Neural cell (in vitro differentiated cells): ENCODE measurements around the gene PTPRN2. TPM values are rescaled to one million over a fixed set of nuclear protein-coding genes. Genes with fewer than 3 reads are reported as not detected.

Source experiments
- H2AFZ ChIP-seq: fragments of 200-600, 300-800 bp; sonication (generic), shearing (Covaris generic); 2 replicates; pipeline ENCODE4 v1.6.0; 2014; ENCODE audit warnings: low read depth, mild to moderate bottlenecking, antibody characterized with exemption, low read length, moderate library complexity
- H3F3A ChIP-seq: fragments of 200-600 bp; shearing (Covaris generic); 2 replicates; pipeline ENCODE4 v1.6.1; 2016; ENCODE audit warnings: mild to moderate bottlenecking, moderate library complexity, mixed read lengths, antibody characterized with exemption, low read length; ENCODE audit not compliant: insufficient read depth, poor library complexity, severe bottlenecking
- H3K27ac ChIP-seq: fragments of 200-600, 300-800 bp; sonication (generic), shearing (Covaris generic); 2 replicates; pipeline ENCODE4 v1.5.1; 2014; ENCODE audit warnings: mild to moderate bottlenecking, low read length, moderate library complexity
- H3K27me3 ChIP-seq: fragments of 300-800, 200-600 bp; sonication (generic), shearing (Covaris generic); 2 replicates; pipeline ENCODE4 v1.6.0; 2014; ENCODE audit warnings: mild to moderate bottlenecking, low read depth, low read length, moderate library complexity; ENCODE audit not compliant: insufficient read depth
- H3K36me3 ChIP-seq: fragments of 300-800, 200-600 bp; sonication (generic), shearing (Covaris generic); 2 replicates; pipeline ENCODE4 v1.5.1; 2014; ENCODE audit warnings: mild to moderate bottlenecking, antibody characterized with exemption, low read length, moderate library complexity; ENCODE audit not compliant: insufficient read depth
- H3K4me2 ChIP-seq: fragments of 300-800, 200-600 bp; sonication (generic), shearing (Covaris generic); 2 replicates; pipeline ENCODE4 v1.6.0; 2014; ENCODE audit warnings: mild to moderate bottlenecking, low read length
- H3K4me3 ChIP-seq: fragments of 300-800, 200-600 bp; sonication (generic), shearing (Covaris generic); 2 replicates; pipeline ENCODE4 v1.5.1; 2014; ENCODE audit warnings: mild to moderate bottlenecking, low read length, moderate library complexity
- H3K79me2 ChIP-seq: fragments of 200-600 bp; shearing (Covaris generic); replicated peaks from 2 replicates; pipeline ENCODE4 v1.6.0; 2014; ENCODE audit warnings: mild to moderate bottlenecking, low read length, moderate library complexity; ENCODE audit not compliant: insufficient read depth
- H3K9ac ChIP-seq: fragments of 300-800, 200-600 bp; sonication (generic), shearing (Covaris generic); 2 replicates; pipeline ENCODE4 v1.6.1; 2016; ENCODE audit warnings: mild to moderate bottlenecking, low read length, mixed read lengths
- H3K9me2 ChIP-seq: fragments of 200-600 bp; shearing (Covaris generic); 2 replicates; pipeline ENCODE4 v1.6.1; 2016; ENCODE audit warnings: mild to moderate bottlenecking, low read length, mixed read lengths; ENCODE audit not compliant: insufficient read depth
- H3K9me3 ChIP-seq: fragments of 200-600, 300-800 bp; sonication (generic), shearing (Covaris generic); 2 replicates; pipeline ENCODE4 v1.6.1; 2016; ENCODE audit warnings: mild to moderate bottlenecking, mixed run types, low read length, moderate library complexity, mixed read lengths
- H4K20me1 ChIP-seq: fragments of 200-600 bp; shearing (Covaris generic); 2 replicates; pipeline ENCODE4 v1.6.1; 2016; ENCODE audit warnings: mild to moderate bottlenecking, mixed run types; ENCODE audit not compliant: insufficient read depth
- CTCF ChIP-seq: fragments of 450-650 bp; IDR thresholded peaks from 2 replicates; pipeline ENCODE4 v1.5.1; 2014; ENCODE audit warnings: antibody characterized with exemption, mild to moderate bottlenecking, moderate library complexity; ENCODE audit not compliant: poor library complexity, severe bottlenecking
- EP300 ChIP-seq: fragments of 450-650 bp; conservative IDR thresholded peaks from 2 replicates; pipeline ENCODE4 v1.6.1; 2014; ENCODE audit warnings: antibody characterized with exemption, mild to moderate bottlenecking, moderate library complexity; ENCODE audit not compliant: poor library complexity, severe bottlenecking
- EZH2 ChIP-seq: fragments of 200-600, 300-800 bp; shearing (Covaris generic), sonication (generic); IDR thresholded peaks from 2 replicates; pipeline ENCODE4 v1.6.1; 2014; ENCODE audit warnings: antibody characterized with exemption, low read length, borderline replicate concordance, mild to moderate bottlenecking; ENCODE audit not compliant: insufficient read depth, poor library complexity, severe bottlenecking
- MXI1 ChIP-seq: fragments of 450-650 bp; conservative IDR thresholded peaks from 2 replicates; pipeline ENCODE4 v1.6.1; 2014; ENCODE audit warnings: antibody characterized with exemption, mild to moderate bottlenecking; ENCODE audit not compliant: poor library complexity, severe bottlenecking
- POLR2AphosphoS5 ChIP-seq: IDR thresholded peaks from 2 replicates; pipeline ENCODE4 v1.6.1; 2012
- RAD21 ChIP-seq: fragments of 450-650 bp; conservative IDR thresholded peaks from 2 replicates; pipeline ENCODE4 v1.6.1; 2014; ENCODE audit warnings: antibody characterized with exemption, mild to moderate bottlenecking, moderate library complexity
- REST ChIP-seq: IDR thresholded peaks from 2 replicates; pipeline ENCODE4 v1.6.1; 2012; ENCODE audit warnings: borderline replicate concordance
- SMC3 ChIP-seq: fragments of 450-650 bp; conservative IDR thresholded peaks from 2 replicates; pipeline ENCODE4 v1.6.1; 2014; ENCODE audit warnings: antibody characterized with exemption, mild to moderate bottlenecking, moderate library complexity; ENCODE audit not compliant: poor library complexity
- TAF1 ChIP-seq: IDR thresholded peaks from 2 replicates; pipeline ENCODE4 v1.6.1; 2012; ENCODE audit warnings: low read depth
- polyA plus RNA-seq: library from polyadenylated mRNA; depleted of rRNA; stranded (reverse); fragments of >200 nt; gene quantifications from 2 replicates; pipeline ENCODE4 v1.2.3, GENCODE V29; 2014

The PTPRN2 gene
- polyA plus RNA-seq, 1 donor from 2014 or later = 31.0 TPM

- H3K27me3 ChIP-seq = no peaks in the 10 kb centered on the region
- no peak overlapping the region for H3K9ac ChIP-seq
- H3K27ac ChIP-seq = no peak overlapping the region
- H2AFZ ChIP-seq = no peak overlapping the region
- no peaks in the 10 kb centered on the region for H3K9me2 ChIP-seq
- no peak overlapping the region for H3K4me2 ChIP-seq
- no peaks in the 10 kb centered on the region for H3K9me3 ChIP-seq
- H4K20me1 ChIP-seq = no peaks in the 10 kb centered on the region
- H3K4me3 ChIP-seq = no peak overlapping the region
- no peak for TF ChIP-seq EP300
- TF ChIP-seq MXI1 = no peak
- no peak for TF ChIP-seq RAD21
- no peak for TF ChIP-seq POLR2AphosphoS5
- no peak for TF ChIP-seq TAF1
- no peak for TF ChIP-seq CTCF
- TF ChIP-seq SMC3 = no peak
- TF ChIP-seq EZH2 = no peak
- TF ChIP-seq REST = no peak
- no peaks in the 10 kb centered on the region for H3K36me3 ChIP-seq
- H3F3A ChIP-seq = peaks cover 2% of the 10 kb centered on the region
- H3K79me2 ChIP-seq = no peaks in the 10 kb centered on the region
Measured at GRCh38 chr7:158023157-158023556, 564.5 kb downstream of the PTPRN2 start.

DNA sequence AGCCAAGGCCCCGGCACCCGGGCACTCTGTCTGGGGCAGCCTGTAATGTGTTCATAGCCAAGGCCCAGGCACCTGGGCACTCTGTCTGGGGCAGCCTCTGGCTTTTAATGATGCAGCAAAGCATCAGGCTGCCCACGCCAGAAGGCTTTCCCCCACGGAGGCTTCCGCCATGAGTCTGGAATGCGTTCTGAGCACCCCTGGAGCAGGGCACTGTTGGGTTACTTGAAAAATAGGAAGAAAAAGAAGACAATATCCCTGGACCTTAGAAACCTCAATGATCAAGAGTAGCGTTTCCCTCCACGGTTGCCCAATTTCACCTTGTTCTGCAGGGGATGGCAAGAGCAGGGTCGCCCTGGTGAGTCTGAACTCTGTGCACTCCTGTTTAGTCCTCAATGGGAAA, 565.0 kb downstream of the PTPRN2 start:
- no peak overlapping the region for H3K9ac ChIP-seq
- H3K4me2 ChIP-seq = no peak overlapping the region
- H3F3A ChIP-seq = peaks cover 5% of the 10 kb centered on the region
- no peak overlapping the region for H3K4me3 ChIP-seq
- H3K27ac ChIP-seq = no peak overlapping the region
- no peak overlapping the region for H2AFZ ChIP-seq
- no peaks in the 10 kb centered on the region for H3K9me3 ChIP-seq
- H3K9me2 ChIP-seq = no peaks in the 10 kb centered on the region
- H3K27me3 ChIP-seq = no peaks in the 10 kb centered on the region
- no peaks in the 10 kb centered on the region for H4K20me1 ChIP-seq
- H3K36me3 ChIP-seq = no peaks in the 10 kb centered on the region
- TF ChIP-seq REST (no peak), RAD21 (no peak), MXI1 (no peak), SMC3 (no peak)
- H3K79me2 ChIP-seq = no peaks in the 10 kb centered on the region
